NCI-H524 (cell line): ENCODE measurements around the gene ATP2A3.

Experiments used
- DNase-seq, 2 experiments: peaks; one replicate each; lab custom pipeline; 2025; lab: John Stamatoyannopoulos, UW

ATP2A3 gene

GRCh38 chr17:3891626-3892094, 72.6 kb downstream of the ATP2A3 start:
- no peak for DNase-seq

GRCh38 chr17:3890878-3891219, 73.4 kb downstream of the ATP2A3 start:
- peak; percentile 52 to 80 for DNase-seq

GRCh38 chr17:3890082-3890877, 74.0 kb downstream of the ATP2A3 start:
- peak; percentile 95 to 97 for DNase-seq

DNA sequence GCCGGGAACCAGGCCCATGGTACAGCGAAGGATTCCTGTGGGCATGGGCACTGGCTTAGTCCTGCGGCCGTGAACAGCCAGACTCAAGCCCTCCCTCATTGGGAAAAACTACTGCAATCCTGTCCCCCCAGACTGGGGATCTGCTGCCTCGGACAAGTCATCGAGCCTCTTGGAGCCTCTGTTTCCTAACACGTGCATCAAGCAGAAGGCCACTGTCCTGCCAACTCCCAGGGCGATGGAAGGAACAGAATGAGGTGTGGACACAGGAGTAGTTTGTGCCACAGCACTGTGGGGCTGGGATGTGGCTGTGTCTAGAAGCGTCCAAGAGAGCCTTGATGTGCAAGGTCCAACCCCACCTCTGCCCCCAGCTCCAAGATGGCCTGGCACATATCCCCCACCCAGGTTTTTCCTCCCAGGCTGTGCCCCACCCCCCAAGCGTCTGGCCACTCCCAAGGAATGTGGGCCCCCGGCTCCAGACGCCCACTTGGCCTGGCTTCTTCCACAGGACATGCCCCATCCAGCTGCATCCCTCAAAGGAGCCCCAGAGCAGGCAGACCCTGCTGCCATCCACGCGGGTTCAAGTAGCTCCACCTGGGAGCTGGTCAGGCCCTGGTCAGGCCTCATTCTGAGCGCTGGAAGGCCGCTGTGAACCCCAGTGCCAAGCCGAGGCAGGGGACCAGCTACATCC, 74.8 kb downstream of the ATP2A3 start:
- DNase-seq, result peak in 1 of 2 experiments; percentile 38

- DNase-seq, result peak; percentile 50 to 80
Measured at GRCh38 chr17:3888343-3889171, 75.7 kb downstream of the ATP2A3 start.

DNA sequence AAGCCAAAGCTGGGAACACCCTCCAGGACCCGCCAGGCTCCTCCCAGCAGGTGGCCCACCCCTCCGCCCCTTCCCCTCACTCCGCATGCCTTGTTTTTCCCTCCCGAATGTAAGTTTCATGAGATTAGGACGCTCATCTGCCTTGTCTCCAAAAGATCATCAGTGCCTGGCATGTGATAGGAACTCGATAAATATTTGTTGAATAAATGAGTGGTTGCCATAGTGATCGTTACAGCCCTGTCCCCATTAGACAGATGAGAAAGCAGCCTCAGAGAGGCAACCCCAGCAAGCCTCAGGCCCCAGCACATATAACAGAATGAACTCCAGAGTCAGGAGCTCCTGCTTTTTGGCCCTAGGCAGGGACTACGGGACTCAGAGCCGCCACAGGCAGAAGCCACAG, 76.4 kb downstream of the ATP2A3 start:
- no peak for DNase-seq

GRCh38 chr17:3887394-3887793, 76.8 kb downstream of the ATP2A3 start:
- DNase-seq, result no peak

DNA sequence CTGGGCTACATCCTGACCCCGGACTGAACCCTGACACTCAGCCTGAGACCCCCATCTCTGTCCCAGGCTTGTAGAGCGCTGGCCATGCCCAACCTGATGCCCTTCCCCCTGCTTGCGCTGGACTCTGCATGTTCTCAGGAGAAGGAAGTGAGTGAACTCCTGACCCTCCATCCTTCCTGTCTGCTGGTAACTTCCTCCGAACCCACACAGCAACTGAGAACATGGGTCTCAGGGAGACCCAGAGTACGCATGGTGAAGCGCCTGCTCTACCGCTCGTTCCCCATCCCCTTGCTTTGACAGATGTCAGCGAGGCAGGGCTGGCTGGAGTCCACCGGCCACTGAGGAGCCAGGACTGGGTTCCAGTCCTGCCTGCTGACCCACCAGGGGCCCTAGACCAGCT, 77.5 kb downstream of the ATP2A3 start:
- DNase-seq, result no peak

- DNase-seq, result no peak
Measured at GRCh38 chr17:3885970-3886369, 78.3 kb downstream of the ATP2A3 start.

DNA sequence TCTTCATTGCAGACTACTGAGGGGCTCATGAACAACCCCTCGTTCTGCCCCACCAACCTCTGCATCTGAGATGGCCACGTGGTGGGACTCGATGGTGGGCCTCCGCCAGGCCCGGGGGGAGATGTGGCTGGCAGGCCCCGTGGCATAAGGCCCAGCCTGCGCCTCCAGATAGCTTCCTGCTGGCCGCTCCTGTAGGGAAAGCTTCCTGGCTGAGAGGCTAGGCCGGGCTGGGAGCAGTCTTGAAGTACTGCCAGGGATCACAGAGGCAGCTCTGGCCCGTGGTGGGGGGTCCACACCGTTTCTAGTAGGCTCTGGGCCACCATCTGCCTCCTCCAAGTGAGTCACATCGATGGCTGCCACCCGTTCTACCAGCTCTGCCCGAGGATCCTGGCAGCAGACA, 79.0 kb downstream of the ATP2A3 start:
- no peak for DNase-seq

DNA sequence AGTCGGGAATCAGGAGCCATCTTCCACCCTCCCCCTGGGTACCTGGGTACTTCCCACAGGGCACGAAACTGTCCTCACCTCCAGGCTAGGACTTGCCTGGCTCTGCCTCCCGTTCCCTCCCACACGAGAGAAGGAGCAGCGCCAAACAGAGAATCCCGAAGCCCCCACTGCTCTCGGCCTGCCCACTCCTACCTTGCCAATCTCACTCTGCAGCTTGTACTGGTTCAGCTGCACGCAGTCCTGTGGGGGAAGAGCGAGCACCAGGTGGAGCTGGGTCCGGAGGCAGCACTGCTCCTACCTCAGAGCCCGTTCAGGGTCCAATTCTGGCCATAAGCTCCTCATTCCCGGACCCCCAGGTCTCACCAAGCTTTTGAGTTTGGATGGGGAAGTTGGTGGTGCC, 80.0 kb downstream of the ATP2A3 start:
- DNase-seq, result no peak

GRCh38 chr17:3882276-3882675, 82.0 kb downstream of the ATP2A3 start:
- no peak for DNase-seq

GRCh38 chr17:3880983-3881382, 83.3 kb downstream of the ATP2A3 start:
- no peak for DNase-seq

DNA sequence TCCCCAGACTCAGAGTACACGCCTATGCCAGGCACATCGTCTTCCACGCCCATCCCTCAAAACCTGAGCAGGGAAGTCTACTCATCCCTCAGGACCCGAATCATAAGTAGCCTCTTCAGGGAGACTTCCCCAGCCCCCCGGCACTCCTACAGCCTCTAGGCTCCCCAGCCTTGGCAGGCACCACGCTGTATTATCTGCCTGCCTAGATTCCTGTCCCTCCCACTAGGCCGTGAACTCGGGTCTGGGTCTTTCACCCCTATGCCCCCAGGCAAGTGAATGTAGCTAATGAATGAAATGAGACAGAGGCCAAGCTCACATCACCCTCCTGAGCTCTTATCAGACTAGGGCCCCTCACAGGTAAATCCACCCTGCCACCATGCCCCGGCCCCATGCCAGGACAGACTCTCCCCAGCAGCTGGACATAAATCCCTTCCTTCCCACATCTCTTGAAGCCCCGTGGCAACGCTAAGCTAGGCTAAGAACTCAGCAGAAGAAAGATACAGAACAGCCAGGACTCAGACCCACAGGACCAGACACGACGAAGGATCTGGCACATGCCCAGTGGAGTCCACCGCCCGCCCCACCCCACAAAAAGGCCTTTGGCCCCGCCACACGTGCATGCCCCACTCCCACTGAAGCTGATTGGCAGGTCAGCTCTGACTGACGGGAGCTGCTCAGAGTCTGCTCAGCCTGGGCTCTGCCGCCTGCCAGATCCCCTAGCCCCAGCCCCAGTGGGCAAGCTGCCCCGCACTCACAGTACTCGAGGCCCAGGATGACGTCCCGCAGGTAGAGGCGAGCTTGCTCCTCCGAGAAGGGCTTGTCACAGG, 84.4 kb downstream of the ATP2A3 start:
- peak; percentile 58 to 75 for DNase-seq

GRCh38 chr17:3879186-3879585, 85.1 kb downstream of the ATP2A3 start:
- DNase-seq, result peak; percentile 99

DNA sequence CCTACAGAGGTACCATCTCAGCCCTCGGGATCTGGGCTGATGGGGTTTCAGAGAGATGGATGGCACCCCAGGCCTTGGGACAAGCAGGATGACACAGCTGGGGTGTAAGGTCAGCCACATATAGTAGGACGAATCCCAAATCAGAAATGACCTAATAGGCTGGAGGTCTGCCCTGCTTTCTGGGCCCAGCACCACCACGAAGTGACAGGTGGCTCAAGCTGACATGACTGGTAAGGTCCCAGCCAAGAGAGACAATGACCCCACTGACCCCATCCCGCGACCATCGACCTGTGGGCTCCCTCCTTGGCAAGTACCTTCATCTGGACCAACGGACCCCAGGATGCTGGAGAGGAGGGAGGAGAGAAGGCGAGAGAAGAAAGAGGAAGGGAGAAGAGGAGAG, 87.0 kb downstream of the ATP2A3 start:
- DNase-seq, result no peak

GRCh38 chr17:3875317-3875716, 88.9 kb downstream of the ATP2A3 start:
- no peak for DNase-seq
